GM23338 (cell line): Measurements from ENCODE around the gene CPM. TPM values are rescaled to one million over a fixed set of nuclear protein-coding genes. Genes with fewer than 3 reads are reported as not detected.

ENCODE experiments used
- EZH2phosphoT487 ChIP-seq: fragments of 200-600 bp; sonication (generic); IDR thresholded peaks from one replicate; pipeline ENCODE4 v1.8.1; 2018; ENCODE audit warnings: antibody characterized with exemption; ENCODE audit not compliant: unreplicated experiment
- JUNB ChIP-seq: IDR thresholded peaks from one replicate; pipeline ENCODE4 v1.6.1; 2016; ENCODE audit warnings: antibody characterized with exemption; ENCODE audit not compliant: unreplicated experiment
- STAT1 ChIP-seq: IDR thresholded peaks from one replicate; pipeline ENCODE4 v1.6.1; 2016; ENCODE audit warnings: antibody characterized with exemption; ENCODE audit not compliant: unreplicated experiment
- ZNF331 ChIP-seq: fragments of 250-450 bp; sonication (Bioruptor Pico); IDR thresholded peaks from 2 replicates; pipeline ENCODE4 v1.5.0; 2020; ENCODE audit warnings: low read depth, mild to moderate bottlenecking, moderate library complexity
- polyA plus RNA-seq: library from polyadenylated mRNA; unstranded; fragments of >200 nt; fragmentation: Nextera tagmentation; extraction: Ambion mirVana; gene quantifications from 2 replicates; pipeline ENCODE4 v1.2.1, GENCODE V29; 2016
- total RNA-seq: library from RNA; depleted of rRNA; stranded (reverse); fragments of >200 nt; shearing (Covaris generic); gene quantifications from 2 replicates; pipeline ENCODE4 v1.2.3, GENCODE V29; 2014
- TF ChIP-seq, protein P1 (sequence below): fragments of 250-450 bp; sonication (Bioruptor Pico); IDR thresholded peaks from 2 replicates; pipeline ENCODE4 v1.5.0; 2020; ENCODE audit warnings: mild to moderate bottlenecking, moderate library complexity
- TF ChIP-seq, protein P2 (sequence below), 2 experiments: fragments of 200-600 bp in 1 of 2; sonication (generic) in 1 of 2; conservative IDR thresholded peaks; 2 replicates each; pipeline versions ENCODE4 v1.5.1 to v1.6.1; 2016 to 2017; ENCODE audit warnings: antibody characterized with exemption in 2 of 2, low read depth in 2 of 2, mild to moderate bottlenecking in 2 of 2, moderate library complexity in 1 of 2
- TF ChIP-seq, protein P3 (sequence below): IDR thresholded peaks from 2 replicates; pipeline ENCODE4 v1.6.1; 2016; ENCODE audit warnings: antibody characterized with exemption

Gene CPM
- total and polyA plus RNA-seq, 2 experiments from 2014 or later: 0.37 to 5.8 TPM

DNA sequence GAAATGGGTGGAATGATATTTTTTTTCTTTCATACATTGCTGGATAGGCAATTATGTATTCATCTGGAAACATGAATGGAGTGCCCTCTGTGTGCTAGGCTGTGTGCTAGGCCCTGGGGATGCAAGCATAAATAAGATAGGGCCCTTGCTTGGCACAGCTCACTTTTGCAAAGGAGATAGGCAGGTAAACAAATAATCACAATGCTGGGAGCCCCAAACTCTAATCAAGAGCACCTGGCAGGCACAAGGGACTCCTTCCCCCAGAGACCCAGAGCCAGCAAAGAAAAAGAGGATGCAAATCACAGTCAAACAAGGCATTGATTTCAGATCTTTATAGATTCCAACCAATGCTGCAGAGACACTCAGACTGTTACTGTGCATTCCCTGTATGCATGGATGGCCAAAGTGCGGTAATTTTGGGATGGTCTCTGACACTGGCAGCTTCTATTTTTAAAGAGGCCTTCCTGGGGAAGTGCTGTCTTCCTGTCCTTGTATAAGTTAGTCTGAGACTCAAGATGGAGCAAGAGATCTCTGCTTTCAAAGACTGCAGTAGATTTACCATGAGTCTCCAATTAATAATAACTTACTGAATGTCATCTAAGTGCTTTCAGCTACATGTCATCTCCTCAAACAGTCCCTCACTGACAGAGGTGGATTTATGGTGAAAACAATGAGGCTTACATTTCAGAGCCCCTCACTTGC, 45.1 kb upstream of the CPM start (continued):
- TF ChIP-seq, protein P1, sequence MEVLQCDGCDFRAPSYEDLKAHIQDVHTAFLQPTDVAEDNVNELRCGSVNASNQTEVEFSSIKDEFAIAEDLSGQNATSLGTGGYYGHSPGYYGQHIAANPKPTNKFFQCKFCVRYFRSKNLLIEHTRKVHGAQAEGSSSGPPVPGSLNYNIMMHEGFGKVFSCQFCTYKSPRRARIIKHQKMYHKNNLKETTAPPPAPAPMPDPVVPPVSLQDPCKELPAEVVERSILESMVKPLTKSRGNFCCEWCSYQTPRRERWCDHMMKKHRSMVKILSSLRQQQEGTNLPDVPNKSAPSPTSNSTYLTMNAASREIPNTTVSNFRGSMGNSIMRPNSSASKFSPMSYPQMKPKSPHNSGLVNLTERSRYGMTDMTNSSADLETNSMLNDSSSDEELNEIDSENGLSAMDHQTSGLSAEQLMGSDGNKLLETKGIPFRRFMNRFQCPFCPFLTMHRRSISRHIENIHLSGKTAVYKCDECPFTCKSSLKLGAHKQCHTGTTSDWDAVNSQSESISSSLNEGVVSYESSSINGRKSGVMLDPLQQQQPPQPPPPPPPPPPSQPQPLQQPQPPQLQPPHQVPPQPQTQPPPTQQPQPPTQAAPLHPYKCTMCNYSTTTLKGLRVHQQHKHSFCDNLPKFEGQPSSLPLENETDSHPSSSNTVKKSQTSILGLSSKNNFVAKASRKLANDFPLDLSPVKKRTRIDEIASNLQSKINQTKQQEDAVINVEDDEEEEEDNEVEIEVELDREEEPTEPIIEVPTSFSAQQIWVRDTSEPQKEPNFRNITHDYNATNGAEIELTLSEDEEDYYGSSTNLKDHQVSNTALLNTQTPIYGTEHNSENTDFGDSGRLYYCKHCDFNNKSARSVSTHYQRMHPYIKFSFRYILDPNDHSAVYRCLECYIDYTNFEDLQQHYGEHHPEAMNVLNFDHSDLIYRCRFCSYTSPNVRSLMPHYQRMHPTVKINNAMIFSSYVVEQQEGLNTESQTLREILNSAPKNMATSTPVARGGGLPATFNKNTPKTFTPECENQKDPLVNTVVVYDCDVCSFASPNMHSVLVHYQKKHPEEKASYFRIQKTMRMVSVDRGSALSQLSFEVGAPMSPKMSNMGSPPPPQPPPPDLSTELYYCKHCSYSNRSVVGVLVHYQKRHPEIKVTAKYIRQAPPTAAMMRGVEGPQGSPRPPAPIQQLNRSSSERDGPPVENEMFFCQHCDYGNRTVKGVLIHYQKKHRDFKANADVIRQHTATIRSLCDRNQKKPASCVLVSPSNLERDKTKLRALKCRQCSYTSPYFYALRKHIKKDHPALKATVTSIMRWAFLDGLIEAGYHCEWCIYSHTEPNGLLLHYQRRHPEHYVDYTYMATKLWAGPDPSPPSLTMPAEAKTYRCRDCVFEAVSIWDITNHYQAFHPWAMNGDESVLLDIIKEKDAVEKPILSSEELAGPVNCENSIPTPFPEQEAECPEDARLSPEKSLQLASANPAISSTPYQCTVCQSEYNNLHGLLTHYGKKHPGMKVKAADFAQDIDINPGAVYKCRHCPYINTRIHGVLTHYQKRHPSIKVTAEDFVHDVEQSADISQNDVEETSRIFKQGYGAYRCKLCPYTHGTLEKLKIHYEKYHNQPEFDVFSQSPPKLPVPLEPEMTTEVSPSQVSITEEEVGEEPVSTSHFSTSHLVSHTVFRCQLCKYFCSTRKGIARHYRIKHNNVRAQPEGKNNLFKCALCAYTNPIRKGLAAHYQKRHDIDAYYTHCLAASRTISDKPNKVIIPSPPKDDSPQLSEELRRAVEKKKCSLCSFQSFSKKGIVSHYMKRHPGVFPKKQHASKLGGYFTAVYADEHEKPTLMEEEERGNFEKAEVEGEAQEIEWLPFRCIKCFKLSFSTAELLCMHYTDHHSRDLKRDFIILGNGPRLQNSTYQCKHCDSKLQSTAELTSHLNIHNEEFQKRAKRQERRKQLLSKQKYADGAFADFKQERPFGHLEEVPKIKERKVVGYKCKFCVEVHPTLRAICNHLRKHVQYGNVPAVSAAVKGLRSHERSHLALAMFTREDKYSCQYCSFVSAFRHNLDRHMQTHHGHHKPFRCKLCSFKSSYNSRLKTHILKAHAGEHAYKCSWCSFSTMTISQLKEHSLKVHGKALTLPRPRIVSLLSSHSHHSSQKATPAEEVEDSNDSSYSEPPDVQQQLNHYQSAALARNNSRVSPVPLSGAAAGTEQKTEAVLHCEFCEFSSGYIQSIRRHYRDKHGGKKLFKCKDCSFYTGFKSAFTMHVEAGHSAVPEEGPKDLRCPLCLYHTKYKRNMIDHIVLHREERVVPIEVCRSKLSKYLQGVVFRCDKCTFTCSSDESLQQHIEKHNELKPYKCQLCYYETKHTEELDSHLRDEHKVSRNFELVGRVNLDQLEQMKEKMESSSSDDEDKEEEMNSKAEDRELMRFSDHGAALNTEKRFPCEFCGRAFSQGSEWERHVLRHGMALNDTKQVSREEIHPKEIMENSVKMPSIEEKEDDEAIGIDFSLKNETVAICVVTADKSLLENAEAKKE (CRISPR knock-in tag): no peak
- TF ChIP-seq STAT1 (no peak), EZH2phosphoT487 (no peak), JUNB (no peak), ZNF331 (no peak)
- TF ChIP-seq, protein P2, sequence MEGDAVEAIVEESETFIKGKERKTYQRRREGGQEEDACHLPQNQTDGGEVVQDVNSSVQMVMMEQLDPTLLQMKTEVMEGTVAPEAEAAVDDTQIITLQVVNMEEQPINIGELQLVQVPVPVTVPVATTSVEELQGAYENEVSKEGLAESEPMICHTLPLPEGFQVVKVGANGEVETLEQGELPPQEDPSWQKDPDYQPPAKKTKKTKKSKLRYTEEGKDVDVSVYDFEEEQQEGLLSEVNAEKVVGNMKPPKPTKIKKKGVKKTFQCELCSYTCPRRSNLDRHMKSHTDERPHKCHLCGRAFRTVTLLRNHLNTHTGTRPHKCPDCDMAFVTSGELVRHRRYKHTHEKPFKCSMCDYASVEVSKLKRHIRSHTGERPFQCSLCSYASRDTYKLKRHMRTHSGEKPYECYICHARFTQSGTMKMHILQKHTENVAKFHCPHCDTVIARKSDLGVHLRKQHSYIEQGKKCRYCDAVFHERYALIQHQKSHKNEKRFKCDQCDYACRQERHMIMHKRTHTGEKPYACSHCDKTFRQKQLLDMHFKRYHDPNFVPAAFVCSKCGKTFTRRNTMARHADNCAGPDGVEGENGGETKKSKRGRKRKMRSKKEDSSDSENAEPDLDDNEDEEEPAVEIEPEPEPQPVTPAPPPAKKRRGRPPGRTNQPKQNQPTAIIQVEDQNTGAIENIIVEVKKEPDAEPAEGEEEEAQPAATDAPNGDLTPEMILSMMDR (conservative IDR thresholded peaks at IDR 0.05; ENCODE audit: low read depth in 2 of 2): no peak
- TF ChIP-seq, protein P3, sequence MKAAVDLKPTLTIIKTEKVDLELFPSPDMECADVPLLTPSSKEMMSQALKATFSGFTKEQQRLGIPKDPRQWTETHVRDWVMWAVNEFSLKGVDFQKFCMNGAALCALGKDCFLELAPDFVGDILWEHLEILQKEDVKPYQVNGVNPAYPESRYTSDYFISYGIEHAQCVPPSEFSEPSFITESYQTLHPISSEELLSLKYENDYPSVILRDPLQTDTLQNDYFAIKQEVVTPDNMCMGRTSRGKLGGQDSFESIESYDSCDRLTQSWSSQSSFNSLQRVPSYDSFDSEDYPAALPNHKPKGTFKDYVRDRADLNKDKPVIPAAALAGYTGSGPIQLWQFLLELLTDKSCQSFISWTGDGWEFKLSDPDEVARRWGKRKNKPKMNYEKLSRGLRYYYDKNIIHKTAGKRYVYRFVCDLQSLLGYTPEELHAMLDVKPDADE: no peak
